ENCODE measurements around the gene LTA4H.

LTA4H gene

GRCh38 chr12:96033549-96034389, 1.6 kb downstream of the LTA4H start:
- ATAC-seq = no peak
- TF ChIP-seq PATZ1 (CRISPR knock-in tag; IDR thresholded peaks at IDR 0.05; ENCODE audit: borderline replicate concordance) (no peak), GLIS3 (CRISPR knock-in tag; IDR thresholded peaks at IDR 0.05) (no peak), ESRRG (CRISPR knock-in tag; IDR thresholded peaks at IDR 0.05) (no peak), CSDC2 (CRISPR knock-in tag; IDR thresholded peaks at IDR 0.05) (no peak), SNAI2 (CRISPR knock-in tag; IDR thresholded peaks at IDR 0.05) (no peak), OSR1 (CRISPR knock-in tag; IDR thresholded peaks at IDR 0.05) (no peak), POU6F1 (CRISPR knock-in tag; IDR thresholded peaks at IDR 0.05; ENCODE audit: borderline replicate concordance, low read depth) (no peak), RARB (CRISPR knock-in tag; IDR thresholded peaks at IDR 0.05) (no peak), TCF4 (CRISPR knock-in tag; IDR thresholded peaks at IDR 0.05; ENCODE audit: borderline replicate concordance) (no peak), TOX (CRISPR knock-in tag; IDR thresholded peaks at IDR 0.05; ENCODE audit: borderline replicate concordance) (no peak), ZC3H10 (CRISPR knock-in tag; IDR thresholded peaks at IDR 0.05) (no peak), ZFP3 (CRISPR knock-in tag; IDR thresholded peaks at IDR 0.05) (no peak), ZNF70 (CRISPR knock-in tag; IDR thresholded peaks at IDR 0.05) (no peak), ZFP30 (CRISPR knock-in tag; IDR thresholded peaks at IDR 0.05) (no peak), CSRNP3 (CRISPR knock-in tag; IDR thresholded peaks at IDR 0.05) (no peak), CREB5 (CRISPR knock-in tag; IDR thresholded peaks at IDR 0.05; ENCODE audit: low read depth) (no peak), ZNF8 (CRISPR knock-in tag; IDR thresholded peaks at IDR 0.05) (no peak)

- ATAC-seq = no peak
- no peak for TF ChIP-seq OSR1 (CRISPR knock-in tag; IDR thresholded peaks at IDR 0.05)
- TF ChIP-seq POU6F1 (CRISPR knock-in tag; IDR thresholded peaks at IDR 0.05; ENCODE audit: borderline replicate concordance, low read depth) = no peak
- TF ChIP-seq SNAI2 (CRISPR knock-in tag; IDR thresholded peaks at IDR 0.05) = no peak
- no peak for TF ChIP-seq CREB5 (CRISPR knock-in tag; IDR thresholded peaks at IDR 0.05; ENCODE audit: low read depth)
These were observed 5.6 kb downstream of the LTA4H start for GRCh38 chr12:96029826-96030225.

- no peak for ATAC-seq
- TF ChIP-seq ZNF565 (CRISPR knock-in tag; conservative IDR thresholded peaks at IDR 0.05; ENCODE audit: low read depth) = no peak
- TF ChIP-seq CREB5 (CRISPR knock-in tag; IDR thresholded peaks at IDR 0.05; ENCODE audit: low read depth) = no peak
- no peak for TF ChIP-seq CSRNP3 (CRISPR knock-in tag; IDR thresholded peaks at IDR 0.05)
- no peak for TF ChIP-seq SNAI2 (CRISPR knock-in tag; IDR thresholded peaks at IDR 0.05)
- TF ChIP-seq ZNF70 (CRISPR knock-in tag; IDR thresholded peaks at IDR 0.05) = no peak
- no peak for TF ChIP-seq PPARA (CRISPR knock-in tag; IDR thresholded peaks at IDR 0.05; ENCODE audit: borderline replicate concordance)
- no peak for TF ChIP-seq TCF4 (CRISPR knock-in tag; IDR thresholded peaks at IDR 0.05; ENCODE audit: borderline replicate concordance)
- TF ChIP-seq TSHZ2 (CRISPR knock-in tag; IDR thresholded peaks at IDR 0.05) = no peak
- TF ChIP-seq ARNTL (CRISPR knock-in tag; IDR thresholded peaks at IDR 0.05; ENCODE audit: borderline replicate concordance, low read depth) = no peak
These were observed 6.8 kb downstream of the LTA4H start for GRCh38 chr12:96028538-96028937.
